Pons (tissue), 1 donor: ENCODE data around the gene FKBP5.

Experiments used
- DNase-seq: peaks from one replicate; pipeline ENCODE4 v3.0.0-alpha.2; 2016; ENCODE audit warnings: low spot score

FKBP5 gene

GRCh38 chr6:35662999-35663398 lies 25.7 kb downstream of the FKBP5 start:
- DNase-seq, result peak; percentile 38

DNA sequence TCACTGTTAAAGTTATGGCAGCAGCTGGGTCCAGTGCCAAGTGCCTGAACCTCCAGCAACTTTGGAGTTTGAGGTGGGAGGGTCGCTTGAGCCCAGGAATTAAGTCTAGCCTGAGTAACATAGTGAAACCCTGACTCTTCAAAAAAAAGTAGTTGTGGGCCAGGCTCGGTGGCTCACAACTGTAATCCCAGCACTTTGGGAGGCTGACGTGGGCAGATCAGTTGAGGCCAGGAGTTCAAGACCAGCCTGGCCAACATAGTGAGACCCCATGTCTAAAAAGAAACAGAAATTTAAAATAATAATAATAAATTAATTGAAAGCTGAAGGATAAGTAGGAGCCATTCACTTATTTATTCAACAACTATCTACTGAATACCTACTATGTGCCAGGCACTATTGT lies 33.8 kb downstream of the FKBP5 start:
- DNase-seq, result no peak

- DNase-seq, result no peak
These were observed 37.5 kb downstream of the FKBP5 start for GRCh38 chr6:35651244-35651643.

- DNase-seq, result peak; percentile 36
These were observed 38.7 kb downstream of the FKBP5 start for GRCh38 chr6:35650015-35650414.

GRCh38 chr6:35648203-35648602 lies 40.5 kb downstream of the FKBP5 start:
- no peak for DNase-seq

DNA sequence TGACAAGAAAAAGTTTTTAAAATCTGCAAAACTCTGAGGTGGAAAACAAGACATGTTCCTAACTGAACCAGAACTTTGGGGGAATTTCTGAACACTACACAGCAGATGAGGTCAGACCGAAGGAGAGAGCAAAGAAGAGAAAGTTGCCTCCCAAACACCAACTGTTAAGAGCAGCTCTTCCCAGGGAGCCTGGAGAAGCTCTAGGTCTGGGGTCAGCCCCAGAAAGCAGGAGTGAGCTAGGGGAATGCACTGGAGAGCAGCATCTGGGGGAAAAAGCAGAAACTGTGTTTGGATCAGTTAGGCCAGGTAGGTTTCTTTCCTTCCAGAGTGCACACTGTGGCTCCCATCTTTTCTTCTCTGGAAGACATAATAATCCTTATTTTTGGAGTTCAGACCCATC lies 41.3 kb downstream of the FKBP5 start:
- DNase-seq, result no peak

- no peak for DNase-seq
These were observed 45.6 kb downstream of the FKBP5 start for GRCh38 chr6:35643162-35643535.

GRCh38 chr6:35642471-35643161 lies 46.1 kb downstream of the FKBP5 start:
- no peak for DNase-seq

- no peak for DNase-seq
These were observed 48.6 kb downstream of the FKBP5 start for GRCh38 chr6:35640017-35640664.

- no peak for DNase-seq
These were observed 50.0 kb downstream of the FKBP5 start for GRCh38 chr6:35638679-35639078.

DNA sequence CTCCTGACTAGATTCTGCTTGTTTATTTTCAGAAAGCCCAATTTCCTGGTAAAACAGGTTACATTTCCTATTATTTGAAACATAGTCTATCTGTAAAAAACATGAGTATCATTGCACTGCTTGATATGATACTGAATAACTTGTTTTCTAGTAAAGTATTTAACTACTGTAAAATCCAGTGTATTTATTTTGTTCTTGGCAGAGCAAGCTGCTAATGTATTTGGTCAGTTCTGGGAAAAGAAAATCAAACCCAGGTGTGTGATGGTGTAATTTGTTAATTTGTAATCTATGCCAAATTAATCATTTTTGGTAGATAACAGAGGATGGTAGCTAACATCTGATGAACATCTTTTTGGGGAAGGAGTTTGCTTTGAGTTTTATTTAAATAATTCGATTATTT lies 50.8 kb downstream of the FKBP5 start:
- no peak for DNase-seq

DNA sequence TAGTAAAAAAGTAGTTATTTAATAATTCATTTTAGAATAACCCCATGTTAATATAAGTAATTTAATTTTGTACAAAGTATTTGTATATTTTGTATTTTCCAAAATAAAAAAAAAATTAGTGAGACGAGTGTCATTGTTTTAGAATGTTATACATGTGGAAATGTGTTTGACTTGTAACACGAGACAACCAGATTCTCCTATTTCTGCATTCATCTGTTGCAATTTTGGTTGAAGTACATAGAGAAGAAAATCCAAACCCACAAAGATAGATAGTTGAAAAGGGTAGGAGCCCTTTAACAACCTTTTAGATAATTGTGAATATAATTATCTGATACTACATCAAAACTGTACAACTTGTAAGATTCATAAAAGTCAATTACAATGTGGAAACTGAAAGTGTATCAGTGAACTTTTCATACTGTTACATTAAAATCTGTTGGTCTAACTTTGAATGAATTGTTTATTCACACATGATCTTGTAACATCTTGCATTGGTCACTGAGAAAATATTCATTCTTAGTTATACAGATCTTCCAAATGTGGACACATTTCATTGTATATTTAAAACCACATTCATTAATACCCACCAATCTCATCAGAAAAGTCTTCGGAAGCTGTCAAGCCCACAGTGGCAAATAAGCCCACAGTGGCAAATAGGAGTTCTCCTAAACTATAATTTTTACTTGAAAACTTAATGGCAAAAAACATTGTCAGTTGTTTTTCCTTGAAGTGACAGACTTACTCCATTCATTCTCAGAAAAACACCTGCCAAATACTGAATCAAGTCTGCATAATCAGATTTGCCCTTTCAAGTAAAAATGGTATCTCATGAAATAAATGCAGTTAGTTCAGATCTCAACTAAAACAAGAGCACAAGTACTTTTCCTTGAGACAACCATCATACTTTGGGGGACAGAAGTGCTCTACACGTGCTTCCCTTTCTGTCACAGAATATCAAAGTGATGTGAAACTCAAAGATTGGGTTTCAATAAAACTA lies 52.8 kb downstream of the FKBP5 start:
- no peak for DNase-seq

- no peak for DNase-seq
These were observed 54.4 kb downstream of the FKBP5 start for GRCh38 chr6:35634316-35634715.

DNA sequence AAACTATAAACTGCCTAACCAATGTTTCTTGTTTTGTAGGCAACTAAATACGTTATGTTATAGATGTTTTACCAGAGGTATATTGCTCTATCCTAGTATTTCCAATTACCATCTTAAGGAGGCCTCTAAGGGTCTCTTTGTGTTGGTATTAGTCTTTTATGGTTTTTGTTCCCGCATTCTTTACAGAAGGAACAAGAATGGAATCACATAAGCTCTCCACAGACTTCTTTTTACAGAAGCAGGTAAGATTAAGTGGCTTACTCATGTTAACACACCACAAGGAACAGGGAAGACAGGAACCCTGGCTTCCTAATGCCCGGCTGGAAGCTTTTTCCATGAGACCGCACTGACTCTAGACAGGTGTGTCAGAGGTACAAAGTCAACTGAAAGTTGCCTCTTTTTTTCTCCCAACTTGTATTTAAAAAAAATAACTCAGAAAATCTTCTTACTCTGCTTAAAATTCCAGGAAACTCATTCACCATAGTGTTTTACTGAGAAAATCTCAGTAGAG lies 55.1 kb downstream of the FKBP5 start:
- DNase-seq, result no peak

GRCh38 chr6:35629876-35630378 lies 58.8 kb downstream of the FKBP5 start:
- DNase-seq, result no peak

- DNase-seq, result no peak
These were observed 62.3 kb downstream of the FKBP5 start for GRCh38 chr6:35626401-35626800.

DNA sequence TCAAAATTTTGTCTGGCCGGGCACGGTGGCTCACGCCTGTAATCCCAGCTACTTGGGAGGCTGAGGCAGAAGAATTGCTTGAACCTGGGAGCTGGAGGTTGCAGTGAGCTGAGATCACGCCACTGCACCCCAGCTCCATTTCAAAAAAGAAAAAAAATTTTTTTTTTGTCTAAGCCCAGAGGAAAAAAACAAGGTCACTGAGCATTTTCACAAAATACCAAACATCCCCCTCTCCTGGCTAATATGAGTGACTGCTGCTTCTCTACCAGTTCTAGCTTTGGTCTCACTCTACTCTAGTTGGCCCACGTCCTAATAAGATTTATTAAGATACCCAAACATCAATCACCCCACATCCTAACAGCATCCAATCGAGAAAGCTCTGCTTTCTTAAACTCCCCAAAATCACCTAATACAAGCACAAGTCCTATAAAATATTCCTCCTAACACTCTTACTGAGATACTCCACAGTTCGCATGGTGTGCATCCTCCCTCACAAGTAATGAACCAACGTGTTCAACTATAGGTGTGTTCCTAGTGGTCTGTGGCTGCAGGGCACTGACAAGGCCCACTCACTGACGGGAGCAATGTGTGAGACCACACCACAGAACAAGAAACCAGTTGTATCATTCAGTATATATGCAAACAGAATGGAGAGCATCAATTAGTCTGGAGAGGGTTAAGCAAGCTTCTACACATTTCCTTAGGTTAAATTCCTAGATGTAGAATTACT lies 64.2 kb downstream of the FKBP5 start:
- no peak for DNase-seq

- DNase-seq, result no peak
These were observed 66.4 kb downstream of the FKBP5 start for GRCh38 chr6:35622283-35622682.

DNA sequence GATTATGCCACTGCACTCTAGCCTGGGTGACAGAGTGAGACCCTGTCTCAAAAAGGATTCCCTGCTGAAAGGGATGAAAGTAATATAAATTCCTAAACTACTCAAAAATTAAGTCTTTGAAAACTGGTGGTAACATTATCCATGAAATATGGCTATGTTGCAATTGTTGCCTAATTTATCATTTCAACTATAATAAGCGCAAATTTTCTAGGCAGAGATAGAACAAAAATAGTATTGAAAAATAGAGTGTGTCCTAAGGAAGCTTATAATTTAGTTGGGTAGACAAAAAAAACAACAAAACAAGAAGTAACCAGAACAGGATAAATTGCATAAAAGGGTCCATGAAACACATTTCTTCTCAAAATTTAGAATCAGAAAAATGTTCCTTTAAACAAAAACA lies 68.0 kb downstream of the FKBP5 start:
- no peak for DNase-seq

- no peak for DNase-seq
These were observed 75.0 kb downstream of the FKBP5 start for GRCh38 chr6:35613762-35614161.

DNA sequence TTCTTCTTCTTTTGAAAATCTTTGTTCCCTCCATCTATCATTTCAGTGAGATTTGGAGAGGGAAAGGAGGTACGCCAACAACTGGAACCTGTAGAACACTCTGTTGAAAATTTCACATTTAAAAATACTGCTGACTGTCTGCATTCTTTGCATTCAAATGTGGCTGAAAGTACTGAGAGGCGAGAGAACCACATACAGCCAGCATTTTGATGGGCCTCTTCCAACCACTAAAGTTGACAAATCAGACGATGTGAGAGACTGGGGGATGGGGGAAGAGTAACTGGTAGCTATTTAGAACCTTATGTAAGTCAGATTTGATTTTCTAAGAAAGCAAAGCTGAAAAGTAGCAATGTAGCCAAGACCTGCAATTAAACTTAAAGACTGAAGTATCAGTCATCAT lies 77.5 kb downstream of the FKBP5 start:
- DNase-seq, result no peak

DNA sequence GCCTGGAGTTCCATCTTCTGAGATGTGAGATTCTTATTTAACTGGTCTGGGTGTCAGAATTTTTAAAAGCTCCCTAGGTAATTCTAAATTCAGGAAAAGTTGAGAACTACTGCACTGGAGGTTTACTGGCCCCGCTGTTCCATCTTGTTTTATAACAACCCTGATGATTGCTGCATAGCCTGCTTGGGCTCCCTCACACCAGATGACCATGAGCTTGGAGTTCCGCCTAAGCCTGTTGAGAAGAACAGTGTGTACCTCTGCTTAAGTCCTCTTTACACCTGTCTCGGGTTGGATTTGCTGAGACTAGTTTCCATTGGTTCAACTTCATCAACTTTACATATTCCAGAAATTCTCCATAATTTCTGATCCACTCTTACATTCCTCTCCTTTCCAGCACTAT lies 77.9 kb downstream of the FKBP5 start:
- DNase-seq, result no peak
